Measurements from ENCODE around the gene DACT2.
"Not testable (repeated sequence)": the region's sequence is repeated elsewhere in the genome, so short reads cannot be mapped to it uniquely, and the experiment has no call there.

Gene DACT2

DNA sequence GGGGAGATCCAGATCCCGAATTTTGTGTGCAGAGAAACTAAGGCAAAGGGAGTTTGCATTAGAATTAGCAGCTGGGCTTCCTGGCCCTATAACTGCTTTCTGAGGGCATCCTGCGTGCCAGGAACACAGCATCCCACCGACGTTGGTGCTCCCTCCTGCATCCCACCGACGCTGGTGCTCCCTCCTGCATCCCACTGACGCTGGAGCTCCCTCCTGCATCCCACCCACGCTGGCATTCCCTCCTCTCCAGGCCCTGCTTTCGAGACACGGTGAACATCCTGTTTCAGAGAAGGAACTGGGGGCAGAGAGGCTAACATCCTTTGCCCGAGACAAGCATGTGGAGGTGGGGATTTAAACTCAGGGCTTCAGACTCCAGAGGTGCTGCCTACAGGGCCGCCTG, 44.4 kb downstream of the DACT2 start:
- Mint-ChIP-seq H3K4me3 (no peak overlapping the region), H3K27me3 (peaks cover 26% of the 10 kb centered on the region), H3K9me3 (peaks cover 6% of the 10 kb centered on the region), H3K27ac (no peak overlapping the region), H3K4me1 (no peaks in the 10 kb centered on the region), H3K36me3 (no peaks in the 10 kb centered on the region)
- ATAC-seq: no peak

DNA sequence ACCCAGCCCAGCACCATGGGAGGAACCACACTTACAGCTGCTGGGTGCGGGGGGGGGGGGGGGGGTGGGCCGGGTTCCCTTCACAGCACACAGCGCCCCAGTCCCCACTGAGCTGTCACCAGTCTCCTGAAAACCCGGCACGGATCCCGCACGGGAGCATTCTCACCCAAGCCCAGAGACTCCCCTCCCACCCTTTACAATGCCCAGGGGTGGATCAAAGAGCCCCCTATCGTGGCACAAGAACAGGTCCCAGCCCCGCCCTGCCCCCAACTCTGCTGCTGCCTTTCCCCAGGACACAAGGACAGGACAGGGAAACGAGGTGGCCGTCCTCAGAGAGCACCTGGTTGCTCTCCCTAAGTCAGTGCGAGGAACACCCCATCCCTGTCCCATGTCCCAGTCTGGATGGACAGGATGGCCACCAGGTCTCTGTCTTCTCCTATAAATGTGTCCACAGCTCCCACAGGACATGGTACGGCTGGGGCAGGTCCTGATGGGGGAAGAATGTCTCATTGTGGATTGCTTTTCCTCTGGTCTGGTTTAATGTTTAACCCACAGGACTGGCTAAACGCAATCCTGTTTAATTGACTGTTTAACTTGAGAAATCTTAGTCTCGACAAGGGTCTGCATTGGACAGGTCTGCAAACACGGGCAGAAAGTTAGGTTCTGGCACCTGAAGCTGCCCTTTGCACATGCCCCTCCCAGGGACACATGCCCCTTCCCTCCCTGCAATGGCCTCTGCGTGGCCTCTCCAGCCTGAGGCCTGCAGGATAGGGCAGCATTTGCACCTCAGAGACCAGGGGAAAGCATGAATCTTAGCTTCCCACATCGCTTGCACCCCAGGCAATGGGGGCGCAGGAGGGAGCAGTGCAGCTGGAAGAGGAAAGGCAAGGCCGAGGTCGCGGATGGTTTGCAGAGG, 45.3 kb downstream of the DACT2 start:
- Mint-ChIP-seq H3K9me3 (peaks cover 10% of the 10 kb centered on the region), H3K27ac (no peak overlapping the region), H3K36me3 (no peaks in the 10 kb centered on the region), H3K27me3 (peaks cover 26% of the 10 kb centered on the region), H3K4me1 (no peaks in the 10 kb centered on the region), H3K4me3 (no peak overlapping the region)
- ATAC-seq: no peak

DNA sequence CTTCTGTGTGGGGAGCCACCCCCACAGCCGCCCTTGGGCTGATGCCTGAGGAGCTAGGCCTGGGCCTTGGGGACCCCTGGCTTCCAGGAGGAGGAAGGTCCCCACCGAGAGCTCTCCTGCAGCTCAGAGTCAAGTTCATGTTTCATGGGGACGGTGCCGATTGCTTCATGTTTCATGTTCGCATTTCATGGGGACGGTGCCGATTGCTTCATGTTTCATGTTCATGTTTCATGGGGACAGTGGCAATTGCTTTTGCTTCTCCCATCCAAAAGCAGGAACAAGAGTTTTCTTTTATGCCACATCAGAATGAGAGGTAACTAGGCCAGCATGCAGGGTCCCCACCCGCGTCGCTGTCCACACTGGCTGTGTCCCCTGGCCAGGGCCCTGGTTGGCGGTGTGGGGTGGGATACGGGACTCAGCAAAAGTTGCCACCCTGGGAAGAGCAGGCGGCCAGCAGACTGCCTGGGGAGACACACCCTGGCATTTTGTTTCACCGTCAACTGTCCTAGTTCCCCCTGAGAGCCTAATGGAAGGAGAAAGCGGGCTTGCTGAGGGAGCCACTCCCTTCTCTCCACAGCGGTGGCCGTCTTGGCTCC, 46.0 kb downstream of the DACT2 start:
- H3K36me3 Mint-ChIP-seq: no peaks in the 10 kb centered on the region
- no peak for ATAC-seq
- H3K4me1 Mint-ChIP-seq: no peaks in the 10 kb centered on the region
- no peak overlapping the region for H3K27ac Mint-ChIP-seq
- peaks cover 13% of the 10 kb centered on the region for H3K9me3 Mint-ChIP-seq
- H3K27me3 Mint-ChIP-seq: peaks cover 26% of the 10 kb centered on the region
- no peak overlapping the region for H3K4me3 Mint-ChIP-seq

DNA sequence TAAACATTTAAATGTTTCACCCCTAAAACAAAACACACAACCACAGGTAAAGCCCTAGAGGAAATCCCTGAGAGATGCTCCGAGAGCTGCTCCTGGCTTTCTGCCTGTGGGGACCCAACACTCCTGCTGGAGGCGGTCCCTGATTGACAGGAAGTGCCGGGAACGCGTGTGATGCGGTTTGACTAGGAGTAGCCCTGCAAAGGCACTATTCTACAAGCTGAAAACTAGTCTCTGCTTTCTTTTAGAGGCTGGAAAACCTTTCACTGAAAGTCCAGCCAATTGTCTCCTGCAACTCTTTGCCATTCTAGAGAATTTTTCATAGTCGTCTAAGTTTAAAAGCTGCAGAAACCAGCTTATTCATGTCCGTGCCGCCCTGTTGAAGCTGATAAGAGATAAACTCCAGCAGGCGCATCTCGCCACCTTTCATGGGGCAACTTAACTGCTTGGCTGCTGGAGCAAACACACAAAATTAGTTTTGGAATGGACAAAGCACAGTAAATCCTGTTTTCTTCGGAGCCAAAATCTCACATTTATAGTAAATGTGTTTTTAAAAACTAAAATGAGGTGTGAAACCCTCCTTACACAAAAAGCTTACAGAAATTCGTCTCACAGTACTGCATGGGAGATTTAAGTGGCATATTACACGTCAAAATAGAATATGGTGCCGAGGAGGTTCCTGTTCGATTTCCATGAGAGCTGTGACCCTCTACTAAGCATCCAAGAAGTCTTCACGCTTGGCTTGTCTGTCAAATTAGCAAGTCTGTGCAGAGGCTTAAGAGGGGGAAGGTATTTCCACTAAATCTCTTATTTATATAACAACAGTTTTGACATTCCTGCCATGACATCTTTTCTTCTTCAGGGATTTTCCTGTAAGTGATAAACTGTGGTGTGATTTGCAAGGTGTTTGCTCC, 46.9 kb downstream of the DACT2 start:
- H3K27me3 Mint-ChIP-seq: peaks cover 24% of the 10 kb centered on the region
- H3K9me3 Mint-ChIP-seq: peaks cover 10% of the 10 kb centered on the region
- ATAC-seq: no peak
- no peak overlapping the region for H3K27ac Mint-ChIP-seq
- no peaks in the 10 kb centered on the region for H3K36me3 Mint-ChIP-seq
- no peaks in the 10 kb centered on the region for H3K4me1 Mint-ChIP-seq
- no peak overlapping the region for H3K4me3 Mint-ChIP-seq

DNA sequence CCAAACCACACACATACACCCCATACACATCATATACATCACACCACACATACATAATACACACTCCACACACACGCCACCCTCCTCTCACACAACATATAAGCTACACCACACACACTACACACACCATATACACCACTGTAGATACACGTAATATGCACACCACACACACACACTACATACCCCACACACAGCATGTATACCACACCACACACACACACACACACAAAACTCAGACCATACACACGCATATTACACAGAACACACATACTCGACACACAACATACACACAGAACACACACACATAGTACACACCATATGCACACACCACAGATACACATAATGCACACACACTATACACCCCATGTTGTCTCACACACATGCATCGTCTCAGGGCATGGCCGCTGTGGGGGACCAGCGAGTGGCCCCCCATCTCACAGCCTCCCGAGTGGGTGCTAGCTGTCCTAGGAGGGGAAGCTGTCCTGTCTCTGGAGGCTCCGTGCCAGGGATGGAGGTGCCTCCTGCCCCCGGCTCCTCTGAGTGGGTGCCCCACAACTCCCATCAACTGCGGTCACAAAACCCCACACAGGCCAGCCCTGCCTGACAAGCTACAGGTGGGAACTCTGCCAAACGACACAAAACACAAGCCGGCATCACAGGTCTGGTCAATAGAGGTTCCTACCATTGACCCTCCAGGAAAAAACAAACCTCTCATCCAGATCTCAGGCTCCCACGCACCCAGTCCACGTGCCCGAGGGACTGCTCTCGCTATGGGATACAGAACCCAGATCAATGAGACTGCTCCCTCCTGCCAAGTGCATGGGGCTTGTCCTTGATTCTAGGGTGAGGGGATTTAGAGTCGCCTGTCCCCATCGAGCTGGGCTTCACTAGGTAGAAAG, 49.1 kb downstream of the DACT2 start:
- H3K36me3 Mint-ChIP-seq: no peaks in the 10 kb centered on the region
- no peak for ATAC-seq

DNA sequence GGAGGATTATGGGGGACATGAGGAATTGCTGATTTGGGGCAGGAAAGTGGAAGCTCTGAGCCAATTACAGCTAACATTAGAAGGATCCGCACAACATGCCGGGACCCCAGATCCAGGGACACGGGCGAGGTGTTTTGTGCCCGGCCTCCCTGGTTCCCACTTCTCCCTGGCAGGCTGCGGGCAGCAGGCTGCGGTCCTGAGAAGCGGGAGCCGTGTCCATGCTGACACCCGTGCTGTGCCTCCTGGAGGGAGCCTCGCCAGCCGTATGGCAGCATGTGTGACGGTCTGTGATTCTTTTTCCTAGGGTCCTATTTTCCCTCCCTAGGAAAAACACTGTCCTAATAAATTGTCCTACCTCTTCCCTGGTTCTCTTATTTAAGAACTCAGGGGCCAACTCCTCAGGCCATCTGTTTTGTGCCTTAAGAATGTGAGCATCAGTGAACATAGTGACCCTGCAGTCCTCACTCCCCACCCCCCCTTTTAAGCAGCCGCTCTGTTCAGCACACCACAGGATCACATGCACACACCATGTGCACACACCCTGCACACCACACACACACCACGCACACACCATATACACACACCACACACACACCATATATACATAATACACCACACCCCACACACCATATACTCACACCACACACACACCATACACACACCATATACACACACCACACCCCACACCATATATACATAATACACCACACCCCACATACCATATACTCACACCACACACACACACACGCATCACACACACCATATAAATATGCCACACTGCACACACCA, 49.9 kb downstream of the DACT2 start:
- Mint-ChIP-seq H3K9me3 (peaks cover 10% of the 10 kb centered on the region), H3K4me1 (no peaks in the 10 kb centered on the region), H3K27ac (no peak overlapping the region), H3K4me3 (no peak overlapping the region), H3K27me3 (peaks cover 1% of the 10 kb centered on the region), H3K36me3 (no peaks in the 10 kb centered on the region)
- no peak for ATAC-seq

More for the DNA sequence above, 49.1 kb downstream of the DACT2 start:
- H3K4me3 Mint-ChIP-seq: no peak overlapping the region
- H3K9me3 Mint-ChIP-seq: peaks cover 10% of the 10 kb centered on the region
- peaks cover 10% of the 10 kb centered on the region for H3K27me3 Mint-ChIP-seq
- H3K4me1 Mint-ChIP-seq: no peaks in the 10 kb centered on the region
- no peak overlapping the region for H3K27ac Mint-ChIP-seq

DNA sequence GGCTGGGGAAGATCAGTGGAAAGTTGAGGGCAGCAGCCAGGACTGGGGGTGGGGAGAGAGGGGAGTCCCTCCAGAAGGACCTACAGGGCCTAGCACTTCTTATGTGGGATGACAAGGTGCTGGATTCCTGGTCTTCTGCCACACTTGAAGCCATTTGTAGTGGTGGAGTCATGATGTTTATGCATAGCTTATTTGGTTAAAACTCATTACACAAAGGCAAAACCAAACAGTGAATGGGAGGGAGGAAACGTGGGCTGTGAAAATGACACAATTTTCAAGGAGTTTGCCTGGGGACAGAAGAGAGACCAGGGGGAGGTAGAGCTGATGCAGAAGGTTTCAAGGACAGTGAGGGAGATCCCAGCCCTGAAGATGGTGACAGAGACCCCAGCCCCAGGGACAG, 50.8 kb downstream of the DACT2 start:
- H3K4me3 Mint-ChIP-seq: no peak overlapping the region
- no peaks in the 10 kb centered on the region for H3K36me3 Mint-ChIP-seq
- H3K9me3 Mint-ChIP-seq: peaks cover 10% of the 10 kb centered on the region
- no peaks in the 10 kb centered on the region for H3K4me1 Mint-ChIP-seq
- ATAC-seq: no peak
- no peaks in the 10 kb centered on the region for H3K27me3 Mint-ChIP-seq
- H3K27ac Mint-ChIP-seq: no peak overlapping the region

DNA sequence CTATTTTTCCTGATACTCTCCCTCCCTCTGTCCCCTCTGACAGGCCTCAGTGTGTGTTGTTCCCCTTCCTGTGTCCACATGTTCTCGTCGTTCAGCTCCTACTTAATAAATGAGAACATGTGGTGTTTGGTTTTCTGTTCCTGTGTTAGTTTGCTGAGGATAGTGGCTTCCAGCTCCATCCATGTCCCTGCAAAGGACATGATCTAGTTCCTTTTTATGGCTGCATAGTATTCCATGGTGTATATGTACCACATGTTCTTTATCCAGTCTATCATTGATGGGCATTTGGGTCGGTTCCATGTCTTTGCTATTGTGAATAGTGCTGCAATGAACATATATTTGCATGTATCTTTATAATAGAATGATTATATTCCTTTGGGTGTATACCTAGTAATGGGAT, 51.8 kb downstream of the DACT2 start:
- not testable (repeated sequence) for H3K36me3 Mint-ChIP-seq, H3K4me3 Mint-ChIP-seq, ATAC-seq, H3K4me1 Mint-ChIP-seq, H3K27me3 Mint-ChIP-seq, H3K27ac Mint-ChIP-seq
- peaks cover 10% of the 10 kb centered on the region for H3K9me3 Mint-ChIP-seq

DNA sequence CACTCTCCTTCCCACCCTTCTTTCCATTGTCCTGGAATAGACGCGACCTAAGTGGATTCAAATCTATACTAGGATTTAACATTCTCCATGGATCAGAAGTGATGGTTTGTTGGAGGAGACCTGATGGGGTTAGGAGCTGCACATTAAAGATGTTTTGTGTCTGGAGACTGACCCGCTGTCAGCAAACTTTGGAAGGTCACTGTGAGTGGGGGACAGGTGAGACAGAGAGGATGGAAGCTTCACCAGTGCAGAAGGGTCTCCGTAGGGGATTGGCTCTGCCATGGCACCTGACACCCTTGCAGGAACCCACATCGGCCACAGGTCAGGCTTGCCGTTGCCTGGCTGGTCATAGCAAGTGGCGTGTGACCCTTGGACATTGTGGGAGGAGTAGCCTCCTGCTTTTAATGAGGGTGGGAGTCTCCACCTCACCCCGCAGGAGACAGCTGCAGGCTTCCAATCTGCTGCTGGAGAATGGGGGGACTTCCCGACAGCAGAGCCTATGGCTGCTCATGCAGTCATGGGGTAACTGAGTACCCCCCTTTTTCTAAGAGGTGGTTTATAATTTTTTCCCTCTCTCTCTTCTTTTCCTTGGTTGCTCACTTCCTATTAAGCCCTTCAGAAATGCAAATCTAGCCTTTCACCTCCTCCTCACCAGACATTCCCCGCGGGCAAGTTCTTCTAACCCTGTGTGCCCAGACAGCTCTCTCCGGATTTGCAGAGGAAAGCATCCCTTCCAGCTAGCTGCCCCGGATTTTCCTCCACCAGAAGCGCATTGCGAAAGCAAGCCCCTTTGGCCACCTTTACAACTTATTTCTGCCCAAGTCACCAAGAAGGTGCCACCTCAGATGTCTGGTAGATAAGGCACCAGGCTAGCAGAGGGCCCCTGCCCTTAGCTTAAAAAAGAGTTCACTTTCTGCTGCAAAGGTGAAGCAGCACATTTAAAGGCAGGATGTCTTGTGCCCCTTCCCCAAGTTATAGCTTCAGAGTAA, 53.5 kb downstream of the DACT2 start:
- Mint-ChIP-seq H3K9me3 (peaks cover 10% of the 10 kb centered on the region), H3K27ac (no peak overlapping the region), H3K4me1 (no peaks in the 10 kb centered on the region), H3K36me3 (no peaks in the 10 kb centered on the region), H3K4me3 (no peak overlapping the region), H3K27me3 (no peaks in the 10 kb centered on the region)
- ATAC-seq: no peak

DNA sequence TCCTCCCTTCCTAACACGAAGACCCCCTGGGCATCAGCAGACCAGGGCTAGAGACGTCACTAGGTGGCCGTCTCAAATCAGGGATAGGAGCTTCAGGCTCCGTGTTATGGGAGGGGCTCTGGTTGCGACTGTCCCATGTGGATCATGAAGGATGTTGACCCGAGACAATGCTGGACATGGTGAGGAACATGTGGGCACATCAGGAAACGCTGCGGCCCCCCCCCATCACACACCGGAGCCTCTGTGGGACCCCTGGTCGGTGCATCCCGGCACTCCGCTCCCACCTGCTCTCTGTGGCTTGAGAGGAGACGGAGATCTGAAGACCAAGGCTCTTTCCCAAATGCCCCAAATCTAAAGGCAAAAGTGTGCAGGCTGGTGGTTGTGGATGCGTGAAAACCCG, 54.2 kb downstream of the DACT2 start:
- peaks cover 9% of the 10 kb centered on the region for H3K9me3 Mint-ChIP-seq
- no peak for ATAC-seq
- no peak overlapping the region for H3K4me3 Mint-ChIP-seq
- no peaks in the 10 kb centered on the region for H3K27me3 Mint-ChIP-seq
- H3K4me1 Mint-ChIP-seq: no peaks in the 10 kb centered on the region
- no peaks in the 10 kb centered on the region for H3K36me3 Mint-ChIP-seq
- H3K27ac Mint-ChIP-seq: no peak overlapping the region

DNA sequence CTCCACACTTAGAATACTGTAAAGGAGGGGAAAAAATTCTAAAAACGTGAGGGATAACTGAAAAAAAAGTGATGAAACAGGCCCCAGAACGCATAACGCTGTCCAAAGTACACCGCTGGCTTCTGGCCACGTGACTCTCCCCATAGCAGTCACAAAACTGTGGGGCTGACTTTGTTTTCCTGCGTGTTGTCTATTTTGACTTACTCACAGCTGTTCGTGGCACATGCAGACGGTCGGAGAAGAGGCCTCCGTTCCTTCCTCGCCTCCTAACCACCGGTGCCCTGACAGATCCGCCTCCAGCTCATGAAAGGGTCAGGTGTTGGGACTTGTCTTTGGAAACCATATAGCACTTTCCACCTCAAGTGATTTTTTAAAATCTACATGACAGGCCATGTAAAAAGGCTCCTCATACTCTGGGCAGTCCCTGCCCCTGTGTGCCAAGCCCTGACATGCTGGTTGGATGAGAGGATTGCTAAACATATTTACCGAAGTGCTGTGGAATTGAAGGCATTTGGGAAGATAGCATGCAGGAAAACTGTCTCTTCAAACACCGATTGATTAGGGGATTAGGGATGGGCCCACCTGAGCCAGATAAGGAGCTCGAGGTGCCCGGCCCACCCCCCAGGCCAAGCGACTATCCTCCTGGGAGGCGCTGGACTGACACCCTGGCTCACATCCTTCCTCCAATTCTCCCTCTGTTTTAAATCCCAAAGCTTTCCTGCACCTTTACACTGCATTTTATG, 54.8 kb downstream of the DACT2 start:
- Mint-ChIP-seq H3K27ac (no peak overlapping the region), H3K36me3 (no peaks in the 10 kb centered on the region), H3K9me3 (peaks cover 3% of the 10 kb centered on the region), H3K4me3 (no peak overlapping the region), H3K4me1 (no peaks in the 10 kb centered on the region), H3K27me3 (no peaks in the 10 kb centered on the region)
- ATAC-seq: no peak

DNA sequence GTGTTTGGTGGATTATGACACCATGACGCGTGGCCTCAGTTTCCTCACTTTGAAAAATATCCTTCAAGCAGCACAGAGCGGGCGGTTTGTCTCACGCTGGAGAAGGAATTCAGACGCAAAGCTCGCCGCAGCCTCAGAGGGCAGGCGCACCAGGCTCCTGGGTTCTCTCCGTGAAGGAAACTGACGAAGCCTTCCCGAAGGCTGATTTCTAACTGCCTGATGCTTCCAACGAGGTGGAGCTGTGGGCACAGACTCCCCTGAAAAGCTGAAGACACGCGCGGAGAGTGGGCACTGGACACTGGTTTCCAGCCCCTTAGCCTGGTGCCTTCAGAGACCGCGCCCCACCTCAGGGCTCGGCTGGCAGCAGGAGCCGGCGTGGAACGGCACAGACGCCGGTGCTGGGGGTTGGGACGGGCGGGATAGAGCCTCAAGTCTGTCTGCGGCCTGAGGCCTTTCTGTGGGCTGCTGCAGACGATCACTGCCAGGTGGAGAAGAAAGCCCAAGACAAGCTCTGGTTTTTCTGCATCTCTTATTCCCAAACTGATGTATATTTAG, 56.1 kb downstream of the DACT2 start:
- ATAC-seq: no peak
- H3K36me3 Mint-ChIP-seq: no peaks in the 10 kb centered on the region
- no peaks in the 10 kb centered on the region for H3K4me1 Mint-ChIP-seq
- no peak overlapping the region for H3K4me3 Mint-ChIP-seq
- H3K9me3 Mint-ChIP-seq: no peaks in the 10 kb centered on the region
- H3K27me3 Mint-ChIP-seq: no peaks in the 10 kb centered on the region
- H3K27ac Mint-ChIP-seq: no peak overlapping the region
